Measurements from ENCODE around the gene TPM4. TPM values are rescaled to one million over a fixed set of nuclear protein-coding genes. Genes with fewer than 3 reads are reported as not detected.

TPM4 gene
- total RNA-seq, 2 donors from 2014 or later = 379 TPM

DNA sequence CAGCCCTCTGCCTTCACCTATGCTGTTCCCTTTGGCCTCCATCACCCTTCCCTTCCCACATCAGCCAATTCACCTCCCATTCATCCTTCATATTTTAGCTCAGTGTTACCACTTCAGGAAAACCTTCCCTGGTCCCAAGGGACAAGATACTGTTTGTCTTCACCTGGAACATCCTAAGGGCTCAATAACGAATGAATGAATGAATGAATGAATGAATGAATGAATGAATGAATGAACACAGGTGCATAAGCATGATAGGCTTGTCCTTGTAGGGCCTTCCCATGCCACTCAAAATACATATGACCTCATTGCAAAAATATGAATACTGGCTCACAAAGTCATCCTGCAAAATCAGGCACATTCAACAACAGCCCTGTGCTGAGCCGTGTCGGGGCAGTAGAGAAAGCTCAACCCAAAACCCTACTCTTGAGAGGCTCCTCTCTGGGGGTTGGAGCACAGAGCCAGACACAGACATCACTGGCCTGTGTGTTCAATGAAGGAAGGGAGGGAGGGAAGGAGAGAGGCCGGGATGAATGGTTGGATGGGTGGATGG is 33.7 kb upstream of the TPM4 start:
- Histone ChIP-seq H3K27ac (no peak overlapping the region), H3K4me1 (replicated peaks) (no peaks in the 10 kb centered on the region), H3K36me3 (no peaks in the 10 kb centered on the region), H3K9me3 (no peaks in the 10 kb centered on the region), H3K4me3 (no peak overlapping the region), H3K27me3 (replicated peaks; ENCODE audit: insufficient read depth) (no peaks in the 10 kb centered on the region)
- intact Hi-C loops (cut with DNase I) = no loop called here
- 42% methylated on average over 4 of the region's 4 CpGs for WGBS
- no peak for DNase-seq (ENCODE audit: low spot score)
- TF ChIP-seq, protein P1, sequence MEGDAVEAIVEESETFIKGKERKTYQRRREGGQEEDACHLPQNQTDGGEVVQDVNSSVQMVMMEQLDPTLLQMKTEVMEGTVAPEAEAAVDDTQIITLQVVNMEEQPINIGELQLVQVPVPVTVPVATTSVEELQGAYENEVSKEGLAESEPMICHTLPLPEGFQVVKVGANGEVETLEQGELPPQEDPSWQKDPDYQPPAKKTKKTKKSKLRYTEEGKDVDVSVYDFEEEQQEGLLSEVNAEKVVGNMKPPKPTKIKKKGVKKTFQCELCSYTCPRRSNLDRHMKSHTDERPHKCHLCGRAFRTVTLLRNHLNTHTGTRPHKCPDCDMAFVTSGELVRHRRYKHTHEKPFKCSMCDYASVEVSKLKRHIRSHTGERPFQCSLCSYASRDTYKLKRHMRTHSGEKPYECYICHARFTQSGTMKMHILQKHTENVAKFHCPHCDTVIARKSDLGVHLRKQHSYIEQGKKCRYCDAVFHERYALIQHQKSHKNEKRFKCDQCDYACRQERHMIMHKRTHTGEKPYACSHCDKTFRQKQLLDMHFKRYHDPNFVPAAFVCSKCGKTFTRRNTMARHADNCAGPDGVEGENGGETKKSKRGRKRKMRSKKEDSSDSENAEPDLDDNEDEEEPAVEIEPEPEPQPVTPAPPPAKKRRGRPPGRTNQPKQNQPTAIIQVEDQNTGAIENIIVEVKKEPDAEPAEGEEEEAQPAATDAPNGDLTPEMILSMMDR (IDR thresholded peaks at IDR 0.05) = no peak
- TF ChIP-seq POLR2A (IDR thresholded peaks at IDR 0.05) (no peak), POLR2AphosphoS5 (IDR thresholded peaks at IDR 0.05) (no peak)

DNA sequence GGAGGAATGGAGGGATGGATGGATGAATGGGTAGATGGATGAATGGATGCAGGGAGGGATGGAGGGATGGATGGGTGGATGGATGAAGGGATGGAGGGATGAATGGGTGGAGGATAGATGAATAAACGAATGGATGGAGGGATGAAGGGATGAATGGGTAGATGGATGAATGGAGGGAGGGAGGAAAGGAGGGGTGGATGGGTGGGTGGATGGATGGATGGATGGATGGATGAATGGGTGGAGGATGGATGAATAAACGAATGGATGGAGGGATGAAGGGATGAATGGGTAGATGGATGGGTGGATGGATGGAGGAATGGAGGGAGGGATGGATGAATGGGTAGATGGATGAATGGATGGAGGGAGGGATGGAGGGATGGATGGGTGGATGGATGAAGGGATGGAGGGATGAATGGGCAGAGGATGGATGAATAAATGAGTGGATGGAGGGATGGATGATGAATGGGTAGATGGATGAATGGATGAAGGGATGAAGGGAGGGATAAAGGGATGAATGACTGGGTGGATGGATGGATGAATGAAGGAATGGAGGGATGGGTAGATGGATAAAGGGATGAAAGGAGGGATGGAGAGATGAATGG is 33.0 kb upstream of the TPM4 start:
- 54% methylated on average over 2 of the region's 2 CpGs for WGBS
- Histone ChIP-seq H3K4me3 (no peak overlapping the region), H3K27ac (no peak overlapping the region), H3K9me3 (no peaks in the 10 kb centered on the region), H3K4me1 (replicated peaks) (no peaks in the 10 kb centered on the region), H3K27me3 (replicated peaks; ENCODE audit: insufficient read depth) (no peaks in the 10 kb centered on the region), H3K36me3 (no peaks in the 10 kb centered on the region)
- TF ChIP-seq POLR2A (IDR thresholded peaks at IDR 0.05) (no peak), POLR2AphosphoS5 (IDR thresholded peaks at IDR 0.05) (no peak)
- TF ChIP-seq, protein P1 (IDR thresholded peaks at IDR 0.05) = no peak
- intact Hi-C loops (cut with DNase I) = no loop called here
- no peak for DNase-seq (ENCODE audit: low spot score)

DNA sequence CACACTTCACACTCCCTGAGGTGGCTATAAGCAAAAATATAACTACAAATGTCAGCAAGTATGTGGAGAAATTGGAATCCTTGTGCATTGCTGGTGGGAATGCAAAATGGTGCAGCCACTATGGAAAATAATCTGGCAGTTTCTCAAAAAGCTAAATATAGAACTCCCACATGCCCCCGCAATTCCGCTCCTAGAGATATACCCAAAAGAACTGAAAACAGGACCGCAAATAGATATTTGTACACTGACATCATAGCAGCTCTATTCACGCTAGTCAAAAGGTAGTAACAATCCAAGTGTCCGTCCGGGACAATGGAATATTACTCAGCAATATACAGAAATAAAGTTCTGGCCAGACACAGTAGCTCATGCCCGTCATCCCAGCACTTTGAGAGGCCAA is 31.5 kb upstream of the TPM4 start:
- intact Hi-C loops (cut with DNase I) = no loop called here
- no peaks in the 10 kb centered on the region for H3K27me3 ChIP-seq (replicated peaks; ENCODE audit: insufficient read depth)
- no peaks in the 10 kb centered on the region for H3K4me1 ChIP-seq (replicated peaks)
- no peak overlapping the region for H3K27ac ChIP-seq
- 86% methylated on average over 7 of the region's 7 CpGs for WGBS
- no peaks in the 10 kb centered on the region for H3K36me3 ChIP-seq
- no peak for DNase-seq (ENCODE audit: low spot score)
- H3K4me3 ChIP-seq = no peak overlapping the region
- no peaks in the 10 kb centered on the region for H3K9me3 ChIP-seq
- TF ChIP-seq POLR2AphosphoS5 (IDR thresholded peaks at IDR 0.05) (no peak), POLR2A (IDR thresholded peaks at IDR 0.05) (no peak)
- TF ChIP-seq, protein P1 (IDR thresholded peaks at IDR 0.05) = no peak

DNA sequence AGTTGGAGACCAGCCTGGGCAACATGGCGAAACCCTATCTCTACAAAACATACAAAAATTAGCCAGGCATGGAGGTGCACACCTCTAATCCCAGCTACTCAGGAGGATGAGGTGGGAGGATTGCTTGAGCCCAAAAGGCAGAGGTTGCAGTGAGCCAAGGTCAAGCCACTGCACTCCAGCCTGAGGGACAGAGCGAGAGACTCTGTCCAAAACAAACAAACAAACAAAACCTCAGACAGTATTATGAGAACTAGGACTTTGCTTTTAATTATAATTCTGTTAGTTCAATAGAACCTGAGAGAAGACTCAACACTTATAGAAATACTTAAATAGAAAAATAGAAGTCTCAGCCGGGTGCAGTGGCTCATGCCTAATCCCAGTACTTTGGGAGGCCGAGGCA is 31.1 kb upstream of the TPM4 start:
- WGBS = 82% methylated on average over 4 of the region's 4 CpGs
- no peak for DNase-seq (ENCODE audit: low spot score)
- Histone ChIP-seq H3K36me3 (no peaks in the 10 kb centered on the region), H3K4me1 (replicated peaks) (no peaks in the 10 kb centered on the region), H3K27me3 (replicated peaks; ENCODE audit: insufficient read depth) (no peaks in the 10 kb centered on the region), H3K27ac (no peak overlapping the region), H3K9me3 (no peaks in the 10 kb centered on the region), H3K4me3 (no peak overlapping the region)
- TF ChIP-seq POLR2AphosphoS5 (IDR thresholded peaks at IDR 0.05) = no peak
- TF ChIP-seq, protein P1 (IDR thresholded peaks at IDR 0.05) = no peak
- no peak for TF ChIP-seq POLR2A (IDR thresholded peaks at IDR 0.05)
- intact Hi-C loops (cut with DNase I) = no loop called here

DNA sequence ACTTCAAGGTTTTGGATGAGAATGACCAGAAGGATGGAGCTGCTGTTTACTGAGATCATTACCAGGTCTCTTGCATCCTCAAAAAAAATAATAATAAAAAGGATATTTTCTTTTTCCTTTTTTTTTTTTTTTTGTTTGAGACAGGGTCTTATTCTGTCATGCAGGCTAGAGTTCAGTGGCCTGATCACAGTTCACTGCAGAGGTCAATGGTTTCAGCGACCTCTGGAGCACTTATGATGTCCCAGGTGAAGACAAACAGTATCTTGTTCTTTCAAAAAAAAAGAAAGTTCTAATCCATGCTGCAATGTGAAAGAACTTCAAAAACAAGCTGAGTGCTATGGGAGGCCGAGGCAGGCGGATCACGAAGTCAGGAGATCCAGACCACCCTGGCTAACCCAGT is 30.4 kb upstream of the TPM4 start:
- H3K9me3 ChIP-seq = no peaks in the 10 kb centered on the region
- WGBS = 90% methylated on average over 4 of the region's 4 CpGs
- H3K36me3 ChIP-seq = no peaks in the 10 kb centered on the region
- no peaks in the 10 kb centered on the region for H3K27me3 ChIP-seq (replicated peaks; ENCODE audit: insufficient read depth)
- no peak for DNase-seq (ENCODE audit: low spot score)
- intact Hi-C loops (cut with DNase I) = no loop called here
- H3K4me3 ChIP-seq = no peak overlapping the region
- H3K27ac ChIP-seq = no peak overlapping the region
- no peaks in the 10 kb centered on the region for H3K4me1 ChIP-seq (replicated peaks)
- TF ChIP-seq POLR2A (IDR thresholded peaks at IDR 0.05) = no peak
- no peak for TF ChIP-seq POLR2AphosphoS5 (IDR thresholded peaks at IDR 0.05)
- TF ChIP-seq, protein P1 (IDR thresholded peaks at IDR 0.05) = no peak

All from prostate gland (tissue), 2 donors.